MG63 (cell line): ENCODE results near the gene JSRP1. TPM values are rescaled to one million over a fixed set of nuclear protein-coding genes. Genes with fewer than 3 reads are reported as not detected.

Source experiments
- DNase-seq: peaks from one replicate; pipeline ENCODE4 v3.0.0-alpha.2; 2020
- H3K27me3 ChIP-seq: fragments of 250-450 bp; sonication (Bioruptor Pico); 2 replicates; pipeline ENCODE4 v1.5.1; 2020; ENCODE audit warnings: mild to moderate bottlenecking, moderate library complexity
- H3K36me3 ChIP-seq: fragments of 250-450 bp; sonication (Bioruptor Pico); 2 replicates; pipeline ENCODE4 v1.5.1; 2020; ENCODE audit warnings: mild to moderate bottlenecking, moderate library complexity
- H3K4me3 ChIP-seq: fragments of 250-450 bp; sonication (Bioruptor Pico); 2 replicates; pipeline ENCODE4 v1.5.1; 2020; ENCODE audit warnings: mild to moderate bottlenecking, moderate library complexity
- H3K9me3 ChIP-seq: fragments of 250-450 bp; sonication (Bioruptor Pico); 2 replicates; pipeline ENCODE4 v1.5.1; 2020; ENCODE audit warnings: mild to moderate bottlenecking, moderate library complexity
- total RNA-seq: library from RNA; depleted of rRNA; stranded (reverse); fragments of >200 nt; shearing (Covaris generic); gene quantifications from 2 replicates; pipeline ENCODE4 v1.2.3, GENCODE V29; 2014; ENCODE audit warnings: low replicate concordance

JSRP1 gene
- total RNA-seq, 1 experiment from 2014 or later = not detected

GRCh38 chr19:2252797-2253105 is 3.5 kb downstream of the JSRP1 start:
- no peak for DNase-seq

DNA sequence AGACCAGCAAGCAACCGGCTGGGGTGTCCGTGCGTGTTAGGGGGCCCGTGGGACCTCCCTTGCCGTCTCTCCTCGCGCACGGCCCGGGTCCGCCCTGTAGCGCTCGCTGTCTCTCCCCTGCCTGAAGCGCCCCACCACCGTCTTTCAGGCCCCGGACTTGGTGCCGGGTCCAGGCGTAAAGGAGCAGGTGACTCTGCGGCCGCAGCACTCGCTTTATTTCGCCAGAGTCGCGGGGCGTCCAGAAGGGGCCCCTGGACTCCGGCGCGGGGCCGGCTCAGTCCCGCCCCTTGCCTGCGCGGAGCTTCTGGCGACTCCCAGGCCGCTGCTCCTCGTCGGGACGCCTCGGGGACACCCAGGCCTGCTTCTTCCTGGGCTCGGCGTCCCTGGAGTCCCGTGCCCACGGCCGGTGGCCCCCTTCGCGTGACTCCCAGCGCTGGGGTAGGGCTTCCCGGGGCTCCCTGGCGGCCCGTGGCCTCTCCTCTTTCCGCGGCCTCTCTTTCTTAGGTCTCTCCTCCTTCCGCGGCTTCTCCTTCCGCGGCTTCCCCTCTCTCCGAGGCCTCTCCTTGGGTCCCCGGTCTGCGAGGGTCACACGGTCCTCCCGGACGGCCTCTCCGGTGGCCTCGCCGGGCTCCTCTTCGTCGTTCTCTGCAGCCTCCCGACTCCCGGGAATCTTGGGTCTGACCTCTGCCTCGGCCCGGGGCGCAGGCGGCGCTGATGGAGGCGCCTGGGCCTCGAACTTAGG is 4.0 kb downstream of the JSRP1 start:
- Histone ChIP-seq H3K27me3 (no peaks in the 10 kb centered on the region), H3K36me3 (no peaks in the 10 kb centered on the region; the same call in 1 of the 2 replicates), H3K9me3 (no peaks in the 10 kb centered on the region), H3K4me3 (no peak overlapping the region)
- DNase-seq = no peak

More at GRCh38 chr19:2252797-2253105, 3.5 kb downstream of the JSRP1 start:
- Histone ChIP-seq H3K9me3 (no peaks in the 10 kb centered on the region), H3K36me3 (no peaks in the 10 kb centered on the region), H3K4me3 (no peak overlapping the region), H3K27me3 (no peaks in the 10 kb centered on the region)

DNA sequence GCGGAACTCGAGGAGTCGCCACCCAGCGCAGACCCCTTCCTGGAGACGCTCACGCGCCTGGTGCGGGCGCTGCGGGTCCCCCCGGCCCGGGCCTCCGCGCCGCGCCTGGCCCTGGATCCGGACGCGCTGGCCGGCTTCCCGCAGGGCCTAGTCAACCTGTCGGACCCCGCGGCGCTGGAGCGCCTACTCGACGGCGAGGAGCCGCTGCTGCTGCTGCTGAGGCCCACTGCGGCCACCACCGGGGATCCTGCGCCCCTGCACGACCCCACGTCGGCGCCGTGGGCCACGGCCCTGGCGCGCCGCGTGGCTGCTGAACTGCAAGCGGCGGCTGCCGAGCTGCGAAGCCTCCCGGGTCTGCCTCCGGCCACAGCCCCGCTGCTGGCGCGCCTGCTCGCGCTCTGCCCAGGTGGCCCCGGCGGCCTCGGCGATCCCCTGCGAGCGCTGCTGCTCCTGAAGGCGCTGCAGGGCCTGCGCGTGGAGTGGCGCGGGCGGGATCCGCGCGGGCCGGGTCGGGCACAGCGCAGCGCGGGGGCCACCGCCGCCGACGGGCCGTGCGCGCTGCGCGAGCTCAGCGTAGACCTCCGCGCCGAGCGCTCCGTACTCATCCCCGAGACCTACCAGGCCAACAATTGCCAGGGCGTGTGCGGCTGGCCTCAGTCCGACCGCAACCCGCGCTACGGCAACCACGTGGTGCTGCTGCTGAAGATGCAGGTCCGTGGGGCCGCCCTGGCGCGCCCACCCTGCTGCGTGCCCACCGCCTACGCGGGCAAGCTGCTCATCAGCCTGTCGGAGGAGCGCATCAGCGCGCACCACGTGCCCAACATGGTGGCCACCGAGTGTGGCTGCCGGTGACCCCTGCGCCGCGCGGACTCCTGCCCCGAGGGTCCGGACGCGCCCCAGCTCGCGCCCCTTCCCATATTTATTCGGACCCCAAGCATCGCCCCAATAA is 4.8 kb downstream of the JSRP1 start:
- DNase-seq = no peak
- Histone ChIP-seq H3K4me3 (no peak overlapping the region), H3K27me3 (no peaks in the 10 kb centered on the region), H3K9me3 (no peaks in the 10 kb centered on the region), H3K36me3 (peaks cover 3% of the 10 kb centered on the region)

DNA sequence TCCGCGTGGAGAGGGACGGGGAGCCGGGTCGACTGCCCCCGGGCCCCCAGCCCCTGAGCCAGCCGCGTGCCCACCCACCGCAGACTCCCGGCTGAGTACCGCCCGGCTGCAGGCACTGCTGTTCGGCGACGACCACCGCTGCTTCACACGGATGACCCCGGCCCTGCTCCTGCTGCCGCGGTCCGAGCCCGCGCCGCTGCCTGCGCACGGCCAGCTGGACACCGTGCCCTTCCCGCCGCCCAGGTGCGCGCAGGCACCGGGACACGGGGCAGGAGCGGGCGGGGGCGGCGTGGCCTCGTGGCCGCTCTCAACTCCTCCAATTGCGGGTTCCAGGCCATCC is 5.5 kb downstream of the JSRP1 start:
- Histone ChIP-seq H3K4me3 (no peak overlapping the region), H3K9me3 (no peaks in the 10 kb centered on the region), H3K36me3 (peaks cover 5% of the 10 kb centered on the region), H3K27me3 (no peaks in the 10 kb centered on the region)
- no peak for DNase-seq

DNA sequence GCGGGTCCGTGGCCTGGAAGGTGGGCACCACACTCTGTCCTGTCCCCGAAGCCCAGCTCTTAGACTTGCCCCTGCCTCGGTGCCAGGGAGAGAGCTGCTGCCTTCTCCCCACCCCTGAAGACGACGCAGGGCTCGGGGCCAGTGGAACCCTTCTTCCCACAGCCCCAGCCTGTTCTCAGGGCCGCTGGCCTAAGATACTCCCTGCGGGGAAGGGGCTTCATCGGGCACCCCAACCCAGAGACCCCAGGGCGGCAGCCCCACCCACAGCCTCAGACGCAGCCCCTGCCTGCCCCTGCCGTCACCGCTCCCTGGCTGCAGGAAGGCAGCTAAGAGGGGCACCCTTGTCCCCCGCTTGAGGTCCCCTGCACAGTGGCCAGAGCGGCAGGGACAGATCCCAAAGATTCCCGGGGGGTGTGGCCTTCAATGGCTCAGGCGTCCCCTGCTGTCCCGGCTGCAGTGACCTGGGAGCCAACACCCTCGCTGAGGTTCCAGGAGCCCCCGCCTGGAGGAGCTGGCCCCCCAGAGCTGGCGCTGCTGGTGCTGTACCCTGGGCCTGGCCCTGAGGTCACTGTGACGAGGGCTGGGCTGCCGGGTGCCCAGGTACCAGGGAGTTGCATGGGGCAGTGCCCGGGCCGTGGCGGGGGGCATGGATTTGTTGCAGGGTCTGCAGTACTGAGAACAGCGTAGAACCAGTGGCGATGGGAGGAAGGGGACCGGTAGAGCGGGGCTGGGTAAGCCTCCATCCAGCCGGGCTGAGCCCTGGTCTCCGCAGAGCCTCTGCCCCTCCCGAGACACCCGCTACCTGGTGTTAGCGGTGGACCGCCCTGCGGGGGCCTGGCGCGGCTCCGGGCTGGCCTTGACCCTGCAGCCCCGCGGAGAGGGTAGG is 6.1 kb downstream of the JSRP1 start:
- Histone ChIP-seq H3K27me3 (no peaks in the 10 kb centered on the region), H3K9me3 (no peaks in the 10 kb centered on the region), H3K4me3 (no peak overlapping the region), H3K36me3 (peaks cover 5% of the 10 kb centered on the region)
- no peak for DNase-seq

GRCh38 chr19:2249010-2249866 is 7.0 kb downstream of the JSRP1 start, which contains the start of gene AMH:
Gene AMH, plus strand, starts transcription at chr19:2249323. Its CDS starts 10 bp downstream, at chr19:2249333.
- Histone ChIP-seq H3K4me3 (no peak within 1 kb of the TSS), H3K27me3 (no peaks in the 10 kb centered on the region), H3K9me3 (no peaks in the 10 kb centered on the region), H3K36me3 (peaks cover 9% of the 10 kb centered on the region)
- DNase-seq = no peak

DNA sequence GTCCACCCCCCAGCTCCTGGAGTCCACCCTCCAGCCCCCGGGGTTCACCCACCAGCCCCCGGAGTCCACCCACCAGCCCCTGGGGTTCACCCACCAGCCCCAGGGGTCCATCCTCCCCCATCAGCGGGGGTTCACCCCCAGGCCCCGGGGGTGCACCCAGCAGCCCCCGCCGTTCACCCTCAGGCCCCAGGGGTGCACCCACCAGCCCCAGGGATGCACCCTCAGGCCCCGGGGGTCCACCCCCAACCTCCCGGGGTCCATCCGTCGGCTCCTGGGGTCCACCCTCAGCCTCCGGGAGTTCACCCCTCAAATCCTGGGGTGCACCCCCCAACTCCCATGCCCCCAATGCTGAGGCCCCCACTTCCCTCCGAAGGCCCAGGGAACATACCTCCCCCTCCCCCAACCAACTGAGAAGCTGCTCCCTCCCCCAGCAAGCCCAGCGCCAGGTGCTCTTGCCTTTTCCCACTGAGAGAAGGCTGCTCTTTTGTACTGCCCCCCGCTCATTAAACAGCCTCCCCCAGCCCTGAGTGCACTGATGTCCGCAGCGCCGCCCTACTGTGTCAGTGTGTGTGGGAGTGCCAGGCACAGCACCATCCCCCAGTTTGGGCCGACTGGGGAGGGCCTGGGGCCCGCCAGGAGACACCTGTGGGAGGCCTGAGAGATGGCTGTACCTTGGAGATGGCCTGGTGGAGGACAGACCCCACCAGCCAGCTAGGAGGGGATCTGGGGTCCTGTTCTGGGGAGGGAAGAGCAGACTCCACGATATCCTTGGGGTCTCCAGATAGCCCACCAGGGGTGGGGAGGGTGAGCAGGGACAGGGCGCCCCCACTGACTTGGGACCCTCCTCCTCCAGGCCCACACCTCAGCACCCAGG is 7.8 kb downstream of the JSRP1 start:
- peaks cover 12% of the 10 kb centered on the region for H3K36me3 ChIP-seq
- no peak overlapping the region for H3K4me3 ChIP-seq
- no peaks in the 10 kb centered on the region for H3K9me3 ChIP-seq
- no peak for DNase-seq
- no peaks in the 10 kb centered on the region for H3K27me3 ChIP-seq

DNA sequence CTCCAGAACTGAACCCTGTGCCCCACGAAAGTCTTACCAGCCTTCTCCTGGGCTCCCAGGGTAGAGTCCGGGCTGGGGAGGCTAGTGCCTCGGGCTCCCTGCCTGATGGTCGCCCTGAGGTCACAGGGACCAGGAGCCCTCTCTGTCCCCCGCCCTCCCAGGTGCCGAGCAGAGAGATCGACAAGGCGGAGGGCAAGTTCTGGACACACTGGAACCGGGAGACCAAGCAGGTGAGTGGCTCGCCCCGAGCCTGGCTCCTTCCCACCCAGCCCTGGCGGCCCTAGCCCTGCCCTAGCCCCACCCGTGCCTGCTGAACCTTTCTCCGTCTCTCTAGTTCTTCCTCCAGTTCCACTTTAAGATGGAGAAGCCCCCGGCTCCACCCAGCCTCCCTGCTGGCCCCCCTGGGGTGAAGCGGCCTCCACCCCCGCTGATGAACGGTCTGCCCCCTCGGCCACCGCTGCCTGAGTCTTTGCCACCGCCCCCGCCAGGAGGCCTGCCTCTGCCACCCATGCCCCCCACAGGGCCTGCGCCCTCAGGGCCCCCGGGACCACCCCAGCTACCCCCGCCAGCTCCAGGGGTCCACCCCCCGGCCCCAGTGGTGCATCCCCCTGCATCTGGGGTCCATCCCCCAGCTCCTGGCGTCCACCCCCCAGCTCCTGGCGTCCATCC is 8.7 kb downstream of the JSRP1 start:
- Histone ChIP-seq H3K36me3 (peaks cover 16% of the 10 kb centered on the region), H3K4me3 (no peak overlapping the region), H3K9me3 (no peaks in the 10 kb centered on the region), H3K27me3 (no peaks in the 10 kb centered on the region)
- no peak for DNase-seq

DNA sequence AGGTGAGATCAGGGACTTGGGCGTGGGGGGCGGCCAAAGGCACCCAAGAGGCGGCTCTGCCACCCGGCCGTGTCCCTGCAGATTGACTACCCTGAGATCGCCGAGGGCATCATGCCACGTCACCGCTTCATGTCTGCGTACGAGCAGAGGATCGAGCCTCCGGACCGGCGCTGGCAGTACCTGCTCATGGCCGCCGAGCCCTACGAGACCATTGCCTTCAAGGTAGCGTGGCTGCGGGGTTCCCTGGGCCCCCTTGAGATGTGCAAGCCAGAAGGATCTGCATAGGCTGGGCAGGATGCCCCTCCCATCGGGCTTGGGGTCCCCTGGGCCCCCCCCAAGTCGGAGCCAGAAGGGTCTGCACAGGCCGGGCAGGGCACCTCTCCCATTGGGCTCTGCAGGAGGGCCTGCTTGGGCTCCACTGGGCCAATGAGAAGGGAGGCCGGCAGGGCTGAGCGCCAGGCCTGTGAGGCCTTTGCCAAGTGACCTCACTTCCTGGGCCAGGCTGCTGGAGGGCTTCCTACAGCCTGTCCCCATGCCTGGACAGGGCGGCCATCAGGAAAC is 9.3 kb downstream of the JSRP1 start:
- Histone ChIP-seq H3K27me3 (no peaks in the 10 kb centered on the region), H3K4me3 (no peak overlapping the region), H3K36me3 (peaks cover 16% of the 10 kb centered on the region), H3K9me3 (no peaks in the 10 kb centered on the region)
- peak; percentile 68 for DNase-seq

DNA sequence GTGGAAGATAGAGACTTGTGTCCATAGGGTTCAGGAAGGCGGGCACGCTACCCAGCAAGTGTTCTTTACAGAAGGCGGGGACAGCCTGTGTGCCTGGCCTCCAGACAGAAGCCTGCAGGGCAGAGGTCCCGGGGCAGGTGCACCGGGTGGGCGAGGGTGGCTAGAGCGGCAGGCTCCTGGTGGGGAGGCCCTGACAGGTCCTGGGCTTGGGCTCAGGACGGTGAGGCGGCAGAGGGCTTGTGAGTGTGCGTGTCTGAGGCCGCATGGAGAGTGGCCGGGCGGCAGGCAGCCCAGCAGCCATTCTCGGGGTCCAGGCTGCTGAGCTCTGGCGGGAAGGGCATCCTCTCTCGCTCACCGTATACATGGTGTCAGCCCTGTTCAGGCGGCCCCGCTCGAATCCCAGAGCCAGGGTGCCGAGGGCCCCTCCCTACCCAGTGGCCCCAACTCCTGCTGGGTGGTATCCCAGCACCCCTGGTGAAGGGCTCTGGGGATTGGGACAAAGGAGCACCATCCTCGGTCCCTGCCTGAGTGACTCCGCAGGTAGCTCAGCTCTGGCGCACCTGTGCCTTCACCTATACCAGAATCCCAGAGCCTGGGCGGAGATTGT is 10.1 kb downstream of the JSRP1 start:
- DNase-seq = no peak
- H3K36me3 ChIP-seq = peaks cover 16% of the 10 kb centered on the region
- H3K9me3 ChIP-seq = no peaks in the 10 kb centered on the region
- no peak overlapping the region for H3K4me3 ChIP-seq
- H3K27me3 ChIP-seq = no peaks in the 10 kb centered on the region

- peaks cover 22% of the 10 kb centered on the region for H3K36me3 ChIP-seq
- no peaks in the 10 kb centered on the region for H3K27me3 ChIP-seq
- no peaks in the 10 kb centered on the region for H3K9me3 ChIP-seq
- H3K4me3 ChIP-seq = no peak overlapping the region
- no peak for DNase-seq
Measured at GRCh38 chr19:2245273-2245672, 10.9 kb downstream of the JSRP1 start.

- H3K36me3 ChIP-seq = peaks cover 22% of the 10 kb centered on the region
- no peak for DNase-seq
- H3K4me3 ChIP-seq = no peak overlapping the region
- no peaks in the 10 kb centered on the region for H3K9me3 ChIP-seq
- H3K27me3 ChIP-seq = no peaks in the 10 kb centered on the region
Measured at GRCh38 chr19:2244486-2244885, 11.7 kb downstream of the JSRP1 start.

DNA sequence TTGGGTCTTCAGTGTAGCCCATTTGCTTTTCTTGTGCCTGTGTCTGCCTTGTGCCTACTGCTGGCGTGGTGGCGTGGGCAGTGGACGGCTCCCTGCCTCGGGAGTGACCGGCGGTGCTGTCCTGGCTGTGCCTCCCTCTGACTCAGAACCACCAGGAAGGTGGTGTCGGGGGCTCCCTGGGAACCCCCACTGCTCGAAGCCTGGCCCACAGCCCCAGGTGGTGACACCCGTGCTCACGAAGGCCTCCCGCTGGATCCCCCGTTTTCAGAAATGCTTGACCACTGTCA is 12.1 kb downstream of the JSRP1 start:
- H3K9me3 ChIP-seq = no peaks in the 10 kb centered on the region
- H3K4me3 ChIP-seq = no peak overlapping the region
- DNase-seq = no peak
- peaks cover 22% of the 10 kb centered on the region for H3K36me3 ChIP-seq
- no peaks in the 10 kb centered on the region for H3K27me3 ChIP-seq

DNA sequence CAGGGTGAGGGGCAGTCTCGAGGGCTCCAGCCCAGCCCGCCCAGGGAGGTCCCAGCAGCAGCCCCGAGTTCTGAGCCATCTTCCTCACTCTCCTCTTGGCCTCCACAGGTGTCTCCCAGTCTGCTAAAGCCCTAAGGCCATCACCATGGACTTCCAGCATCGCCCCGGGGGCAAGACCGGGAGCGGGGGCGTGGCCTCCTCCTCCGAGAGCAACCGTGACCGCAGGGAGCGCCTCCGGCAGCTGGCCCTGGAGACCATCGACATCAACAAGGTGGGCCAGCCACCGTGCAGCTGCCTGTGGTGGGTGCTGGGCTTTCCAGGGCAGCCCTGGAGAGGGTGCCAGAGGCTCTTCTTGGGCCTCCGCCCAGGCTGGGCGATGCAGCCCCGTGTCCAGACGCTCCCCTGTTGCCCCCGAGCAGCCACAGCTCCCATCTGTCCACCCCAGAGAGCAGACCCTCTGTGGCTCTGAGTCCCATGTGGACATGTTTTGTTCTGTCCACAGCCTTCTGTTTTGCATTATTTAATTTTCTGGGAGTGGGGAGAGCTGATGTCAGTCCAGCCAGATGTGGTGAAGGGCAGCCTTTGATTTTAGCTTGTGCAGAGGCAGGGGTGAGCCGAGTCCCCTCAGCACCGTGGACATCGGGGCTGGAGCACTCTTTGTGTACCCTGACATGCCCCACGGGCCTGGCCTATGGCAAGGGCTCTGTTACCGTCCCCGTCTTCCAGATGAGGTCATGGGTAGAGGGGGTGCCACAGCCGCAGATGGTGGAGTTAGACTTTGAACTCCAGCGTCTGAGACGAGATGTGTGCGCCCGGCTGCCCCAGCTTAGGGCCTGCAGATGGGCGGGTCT is 12.7 kb downstream of the JSRP1 start:
- H3K36me3 ChIP-seq = peaks cover 22% of the 10 kb centered on the region
- H3K27me3 ChIP-seq = no peaks in the 10 kb centered on the region
- no peak for DNase-seq
- no peaks in the 10 kb centered on the region for H3K9me3 ChIP-seq
- no peak overlapping the region for H3K4me3 ChIP-seq
